ENCODE measurements around the gene L1TD1.
A peak's percentile ranks its signal among the peaks of the same experiment; 100 is the strongest.

The L1TD1 gene

DNA sequence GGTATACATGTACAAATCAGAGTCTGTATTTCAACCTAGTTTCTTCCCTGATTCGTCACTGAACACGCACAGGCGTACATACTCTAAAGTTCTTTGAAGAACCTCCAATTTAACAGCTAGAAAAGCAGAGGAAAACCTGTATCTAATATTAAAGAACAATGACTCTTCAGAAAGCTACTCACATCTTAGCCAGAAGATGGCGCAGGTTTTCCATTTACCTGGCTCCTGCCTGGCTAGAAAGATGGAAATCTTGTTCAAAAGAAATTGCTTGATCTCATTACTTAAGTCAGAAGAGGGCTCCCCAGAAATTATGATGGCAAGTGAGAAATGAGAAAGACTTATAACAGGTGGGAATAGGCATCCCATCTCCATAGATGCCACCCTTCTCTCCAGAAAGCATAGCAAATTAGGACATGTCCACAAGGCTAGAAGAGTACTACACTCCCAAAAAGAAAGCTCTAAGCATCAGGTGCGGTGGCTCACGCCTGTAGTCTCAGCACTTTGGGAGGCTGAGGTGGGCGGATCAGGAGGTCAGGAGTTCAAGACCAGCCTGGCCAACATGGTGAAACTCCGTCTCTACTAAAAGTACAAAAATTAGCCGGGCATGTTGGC is 19.0 kb upstream of the L1TD1 start:
- no peak overlapping the region for H3K27ac ChIP-seq (ENCODE audit: low read length, poor library complexity, severe bottlenecking)
- no peak overlapping the region for H4K91ac ChIP-seq (ENCODE audit: low read length)
- no peak overlapping the region for H2BK12ac ChIP-seq (ENCODE audit: low read length in 2 of 2)
- H3K14ac ChIP-seq (ENCODE audit: low read length in 2 of 2) = no peak overlapping the region
- H2BK15ac ChIP-seq (ENCODE audit: low read depth, poor library complexity, severe bottlenecking) = no peak overlapping the region
- no peaks in the 10 kb centered on the region for H3K4me1 ChIP-seq (ENCODE audit: control insufficient read depth, insufficient read depth, low read depth, low read length)
- H3K23ac ChIP-seq (ENCODE audit: low read length in 2 of 2) = no peak overlapping the region
- peaks cover 5 to 12% of the 10 kb centered on the region in 2 experiments for H3K27me3 ChIP-seq (ENCODE audit: control insufficient read depth in 1 of 2, insufficient read depth in 1 of 2, low read length in 2 of 2)
- no peak overlapping the region for H2BK5ac ChIP-seq (ENCODE audit: low read depth, low read length, poor library complexity, severe bottlenecking)
- H3K79me1 ChIP-seq (replicated peaks; ENCODE audit: low read length, poor library complexity, severe bottlenecking) = no peaks in the 10 kb centered on the region
- no peaks in the 10 kb centered on the region for H3K9me3 ChIP-seq (ENCODE audit: control insufficient read depth, low read length)
- H2AK5ac ChIP-seq (ENCODE audit: low read length, severe bottlenecking) = no peak overlapping the region
- H3K4me3 ChIP-seq (ENCODE audit: insufficient read depth in 1 of 2, low read depth in 1 of 2, low read length in 2 of 2) = no peak overlapping the region
- no peak overlapping the region for H3K18ac ChIP-seq (ENCODE audit: low read depth in 1 of 2, low read length in 2 of 2)
- no peak overlapping the region for H3K4ac ChIP-seq (ENCODE audit: low read depth in 1 of 2, low read length in 2 of 2)
- DNase-seq = peak; percentile 41
- no peak overlapping the region for H2BK120ac ChIP-seq (ENCODE audit: low read depth, low read length)
- WGBS = 47% methylated on average over 9 of the region's 9 CpGs
- no peak overlapping the region for H3K9ac ChIP-seq (ENCODE audit: low read length)
- no peaks in the 10 kb centered on the region for H3K36me3 ChIP-seq (ENCODE audit: control insufficient read depth in 1 of 2, insufficient read depth in 2 of 2, low read depth in 1 of 2, low read length in 2 of 2)
- no peak overlapping the region for H2AFZ ChIP-seq (ENCODE audit: low read depth, low read length)
- no peak overlapping the region for H4K8ac ChIP-seq (ENCODE audit: low read length)
- H3K4me2 ChIP-seq (ENCODE audit: low read length, poor library complexity, severe bottlenecking) = no peak overlapping the region

DNA sequence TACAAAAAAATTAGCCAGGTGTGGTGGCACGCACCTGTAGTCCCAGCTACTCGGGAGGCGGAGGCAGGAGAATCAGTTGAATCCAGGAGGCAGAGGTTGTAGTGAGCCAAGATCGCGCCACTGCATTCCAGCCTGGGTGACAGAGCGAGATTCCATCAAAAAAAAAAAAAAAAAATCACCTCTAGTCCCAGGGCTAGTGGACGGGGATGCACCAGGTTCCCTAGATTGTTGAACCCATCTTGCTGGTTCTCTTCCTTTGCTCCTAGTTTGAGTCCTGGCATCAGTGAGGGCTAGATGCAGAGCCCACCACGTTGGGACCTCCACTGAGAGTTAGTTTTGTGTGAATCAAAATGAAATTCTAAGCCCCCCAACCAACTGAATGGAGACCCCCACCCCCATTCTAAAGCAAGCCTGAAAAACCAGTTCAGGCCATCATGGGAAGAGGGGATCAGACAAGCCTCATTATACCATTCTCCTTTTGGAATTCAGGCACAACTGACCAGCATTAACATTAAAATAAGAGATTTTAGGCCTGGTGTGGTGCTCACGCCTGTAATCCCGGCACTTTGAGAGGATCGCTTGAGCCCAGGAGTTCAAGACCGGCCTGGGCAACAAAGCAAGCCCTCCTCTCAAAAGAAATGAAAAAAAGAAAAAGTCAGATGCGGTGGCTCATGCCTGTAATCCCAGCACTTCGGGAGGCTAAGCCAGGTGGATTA is 17.9 kb upstream of the L1TD1 start:
- H2AFZ ChIP-seq (ENCODE audit: low read depth, low read length) = no peak overlapping the region
- H3K79me1 ChIP-seq (replicated peaks; ENCODE audit: low read length, poor library complexity, severe bottlenecking) = no peaks in the 10 kb centered on the region
- H2AK5ac ChIP-seq (ENCODE audit: low read length, severe bottlenecking) = no peak overlapping the region
- no peak overlapping the region for H3K4ac ChIP-seq (ENCODE audit: low read depth in 1 of 2, low read length in 2 of 2)
- no peak overlapping the region for H3K23ac ChIP-seq (ENCODE audit: low read length in 2 of 2)
- no peak overlapping the region for H4K8ac ChIP-seq (ENCODE audit: low read length)
- no peak overlapping the region for H3K4me2 ChIP-seq (ENCODE audit: low read length, poor library complexity, severe bottlenecking)
- H2BK5ac ChIP-seq (ENCODE audit: low read depth, low read length, poor library complexity, severe bottlenecking) = no peak overlapping the region
- no peak overlapping the region for H2BK15ac ChIP-seq (ENCODE audit: low read depth, poor library complexity, severe bottlenecking)
- H3K27ac ChIP-seq (ENCODE audit: low read length, poor library complexity, severe bottlenecking) = no peak overlapping the region
- H3K9ac ChIP-seq (ENCODE audit: low read length) = no peak overlapping the region
- H3K14ac ChIP-seq (ENCODE audit: low read length in 2 of 2) = no peak overlapping the region
- no peak for DNase-seq
- no peak overlapping the region for H3K18ac ChIP-seq (ENCODE audit: low read depth in 1 of 2, low read length in 2 of 2)
- no peaks in the 10 kb centered on the region for H3K4me1 ChIP-seq (ENCODE audit: control insufficient read depth, insufficient read depth, low read depth, low read length)
- 79% methylated on average over 12 of the region's 14 CpGs for WGBS
- H3K9me3 ChIP-seq (ENCODE audit: control insufficient read depth, low read length) = no peaks in the 10 kb centered on the region
- no peak overlapping the region for H2BK120ac ChIP-seq (ENCODE audit: low read depth, low read length)
- no peaks in the 10 kb centered on the region for H3K36me3 ChIP-seq (ENCODE audit: control insufficient read depth in 1 of 2, insufficient read depth in 2 of 2, low read depth in 1 of 2, low read length in 2 of 2)
- H2BK12ac ChIP-seq (ENCODE audit: low read length in 2 of 2) = no peak overlapping the region
- H4K91ac ChIP-seq (ENCODE audit: low read length) = no peak overlapping the region
- H3K27me3 ChIP-seq (ENCODE audit: control insufficient read depth in 1 of 2, insufficient read depth in 1 of 2, low read length in 2 of 2) = peaks cover 5 to 11% of the 10 kb centered on the region in 2 experiments
- no peak overlapping the region for H3K4me3 ChIP-seq (ENCODE audit: insufficient read depth in 1 of 2, low read depth in 1 of 2, low read length in 2 of 2)

DNA sequence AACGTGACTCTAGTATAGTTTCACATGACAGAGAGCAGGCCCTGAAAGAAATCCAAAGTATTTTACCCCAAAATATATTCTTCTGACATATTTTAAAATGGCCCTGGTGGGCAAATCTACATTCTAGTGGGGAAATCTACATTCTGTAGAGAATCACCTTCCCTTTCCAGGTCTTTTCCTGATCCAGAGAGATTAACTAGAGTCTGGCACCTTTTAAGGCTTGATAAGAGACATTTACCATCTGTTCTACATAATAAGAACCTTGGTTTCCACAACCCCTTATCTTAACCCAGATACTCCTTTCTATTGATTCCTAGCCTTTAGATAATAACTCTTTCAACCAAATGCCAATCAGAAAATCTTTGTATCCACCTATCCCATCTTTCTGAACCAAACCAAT is 17.0 kb upstream of the L1TD1 start:
- Histone ChIP-seq H4K8ac (ENCODE audit: low read length) (no peak overlapping the region), H3K4ac (ENCODE audit: low read depth in 1 of 2, low read length in 2 of 2) (no peak overlapping the region), H2BK12ac (ENCODE audit: low read length in 2 of 2) (no peak overlapping the region), H3K36me3 (ENCODE audit: control insufficient read depth in 1 of 2, insufficient read depth in 2 of 2, low read depth in 1 of 2, low read length in 2 of 2) (no peaks in the 10 kb centered on the region), H2BK5ac (ENCODE audit: low read depth, low read length, poor library complexity, severe bottlenecking) (no peak overlapping the region), H2AFZ (ENCODE audit: low read depth, low read length) (no peak overlapping the region), H3K9me3 (ENCODE audit: control insufficient read depth, low read length) (no peaks in the 10 kb centered on the region), H3K4me1 (ENCODE audit: control insufficient read depth, insufficient read depth, low read depth, low read length) (no peaks in the 10 kb centered on the region), H2BK120ac (ENCODE audit: low read depth, low read length) (no peak overlapping the region), H3K14ac (ENCODE audit: low read length in 2 of 2) (no peak overlapping the region), H3K27ac (ENCODE audit: low read length, poor library complexity, severe bottlenecking) (no peak overlapping the region), H2AK5ac (ENCODE audit: low read length, severe bottlenecking) (no peak overlapping the region), H4K91ac (ENCODE audit: low read length) (no peak overlapping the region), H3K79me1 (replicated peaks; ENCODE audit: low read length, poor library complexity, severe bottlenecking) (no peaks in the 10 kb centered on the region), H3K23ac (ENCODE audit: low read length in 2 of 2) (no peak overlapping the region), H3K9ac (ENCODE audit: low read length) (no peak overlapping the region), H2BK15ac (ENCODE audit: low read depth, poor library complexity, severe bottlenecking) (no peak overlapping the region), H3K27me3 (ENCODE audit: control insufficient read depth in 1 of 2, insufficient read depth in 1 of 2, low read length in 2 of 2) (peaks cover 9 to 18% of the 10 kb centered on the region in 2 experiments), H3K18ac (ENCODE audit: low read depth in 1 of 2, low read length in 2 of 2) (no peak overlapping the region), H3K4me2 (ENCODE audit: low read length, poor library complexity, severe bottlenecking) (no peak overlapping the region), H3K4me3 (ENCODE audit: insufficient read depth in 1 of 2, low read depth in 1 of 2, low read length in 2 of 2) (no peak overlapping the region)
- DNase-seq = no peak
- 57% methylated on average over 1 of the region's 1 CpG for WGBS

DNA sequence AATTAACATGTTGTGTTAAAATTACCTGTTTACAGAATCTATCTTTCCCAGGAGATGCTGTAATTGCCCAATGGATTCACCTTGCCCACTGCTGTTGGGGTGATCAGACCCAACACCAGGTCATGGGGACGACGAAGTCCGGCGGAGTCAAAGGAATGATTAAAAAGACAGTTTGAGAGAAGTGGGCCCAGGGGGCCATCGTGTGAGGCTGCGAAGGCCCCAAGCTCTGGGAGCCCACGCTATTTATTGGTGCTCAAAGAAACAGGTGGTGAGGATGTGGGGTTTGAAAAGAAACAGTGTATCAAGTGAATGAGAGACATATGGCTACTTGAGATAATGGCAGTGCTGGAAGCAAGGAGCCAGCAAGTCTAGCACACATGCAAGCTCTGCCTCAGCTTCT is 16.3 kb upstream of the L1TD1 start:
- Histone ChIP-seq H3K27ac (ENCODE audit: low read length, poor library complexity, severe bottlenecking) (no peak overlapping the region), H2AFZ (ENCODE audit: low read depth, low read length) (no peak overlapping the region), H2BK5ac (ENCODE audit: low read depth, low read length, poor library complexity, severe bottlenecking) (no peak overlapping the region), H3K23ac (ENCODE audit: low read length in 2 of 2) (no peak overlapping the region), H3K27me3 (ENCODE audit: control insufficient read depth in 1 of 2, insufficient read depth in 1 of 2, low read length in 2 of 2) (peaks cover 11 to 18% of the 10 kb centered on the region in 2 experiments), H4K8ac (ENCODE audit: low read length) (no peak overlapping the region), H2BK15ac (ENCODE audit: low read depth, poor library complexity, severe bottlenecking) (no peak overlapping the region), H3K14ac (ENCODE audit: low read length in 2 of 2) (no peak overlapping the region), H3K36me3 (ENCODE audit: control insufficient read depth in 1 of 2, insufficient read depth in 2 of 2, low read depth in 1 of 2, low read length in 2 of 2) (no peaks in the 10 kb centered on the region), H3K9me3 (ENCODE audit: control insufficient read depth, low read length) (no peaks in the 10 kb centered on the region), H2AK5ac (ENCODE audit: low read length, severe bottlenecking) (no peak overlapping the region), H3K18ac (ENCODE audit: low read depth in 1 of 2, low read length in 2 of 2) (no peak overlapping the region), H3K4me1 (ENCODE audit: control insufficient read depth, insufficient read depth, low read depth, low read length) (no peaks in the 10 kb centered on the region), H3K4me3 (ENCODE audit: insufficient read depth in 1 of 2, low read depth in 1 of 2, low read length in 2 of 2) (no peak overlapping the region), H4K91ac (ENCODE audit: low read length) (no peak overlapping the region), H2BK120ac (ENCODE audit: low read depth, low read length) (no peak overlapping the region), H3K4ac (ENCODE audit: low read depth in 1 of 2, low read length in 2 of 2) (no peak overlapping the region), H3K9ac (ENCODE audit: low read length) (no peak overlapping the region), H2BK12ac (ENCODE audit: low read length in 2 of 2) (no peak overlapping the region), H3K79me1 (replicated peaks; ENCODE audit: low read length, poor library complexity, severe bottlenecking) (no peaks in the 10 kb centered on the region), H3K4me2 (ENCODE audit: low read length, poor library complexity, severe bottlenecking) (no peak overlapping the region)
- 87% methylated on average over 7 of the region's 7 CpGs for WGBS
- DNase-seq = no peak

All from mesenchymal stem cell (in vitro differentiated cells and primary cell).